Activated effector memory CD4-positive, alpha-beta T cell treated with anti-CD3 and anti-CD28 coated beads, Interleukin-2, amount 50 U/mL, for 16 hours (primary cell): Measurements from ENCODE around the gene KLK2.

Experiments
- DNase-seq: peaks from one replicate; pipeline ENCODE4 v3.0.0-alpha.2; 2020

KLK2 gene

DNA sequence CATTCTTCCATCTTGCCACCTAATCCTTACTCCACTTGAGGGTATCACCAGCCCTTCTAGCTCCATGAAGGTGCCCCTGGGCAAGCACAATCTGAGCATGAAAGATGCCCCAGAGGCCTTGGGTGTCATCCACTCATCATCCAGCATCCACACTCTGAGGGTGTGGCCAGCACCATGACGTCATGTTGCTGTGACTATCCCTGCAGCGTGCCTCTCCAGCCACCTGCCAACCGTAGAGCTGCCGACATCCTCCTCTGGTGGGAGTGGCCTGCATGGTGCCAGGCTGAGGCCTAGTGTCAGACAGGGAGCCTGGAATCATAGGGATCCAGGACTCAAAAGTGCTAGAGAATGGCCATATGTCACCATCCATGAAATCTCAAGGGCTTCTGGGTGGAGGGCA is 21.6 kb upstream of the KLK2 start:
- no peak for DNase-seq

- no peak for DNase-seq
Measured at GRCh38 chr19:50854636-50855410, 18.4 kb upstream of the KLK2 start, which contains the start of gene KLK3. Gene KLK3 (plus strand): TSS chr19:50854915. CDS start chr19:50854956, 41 bp downstream.

DNA sequence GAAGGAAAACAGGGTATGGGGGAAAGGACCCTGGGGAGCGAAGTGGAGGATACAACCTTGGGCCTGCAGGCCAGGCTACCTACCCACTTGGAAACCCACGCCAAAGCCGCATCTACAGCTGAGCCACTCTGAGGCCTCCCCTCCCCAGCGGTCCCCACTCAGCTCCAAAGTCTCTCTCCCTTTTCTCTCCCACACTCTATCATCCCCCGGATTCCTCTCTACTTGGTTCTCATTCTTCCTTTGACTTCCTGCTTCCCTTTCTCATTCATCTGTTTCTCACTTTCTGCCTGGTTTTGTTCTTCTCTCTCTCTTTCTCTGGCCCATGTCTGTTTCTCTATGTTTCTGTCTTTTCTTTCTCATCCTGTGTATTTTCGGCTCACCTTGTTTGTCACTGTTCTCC is 15.9 kb upstream of the KLK2 start:
- DNase-seq = no peak

- no peak for DNase-seq
Measured at GRCh38 chr19:50858886-50859285, 14.4 kb upstream of the KLK2 start.

DNA sequence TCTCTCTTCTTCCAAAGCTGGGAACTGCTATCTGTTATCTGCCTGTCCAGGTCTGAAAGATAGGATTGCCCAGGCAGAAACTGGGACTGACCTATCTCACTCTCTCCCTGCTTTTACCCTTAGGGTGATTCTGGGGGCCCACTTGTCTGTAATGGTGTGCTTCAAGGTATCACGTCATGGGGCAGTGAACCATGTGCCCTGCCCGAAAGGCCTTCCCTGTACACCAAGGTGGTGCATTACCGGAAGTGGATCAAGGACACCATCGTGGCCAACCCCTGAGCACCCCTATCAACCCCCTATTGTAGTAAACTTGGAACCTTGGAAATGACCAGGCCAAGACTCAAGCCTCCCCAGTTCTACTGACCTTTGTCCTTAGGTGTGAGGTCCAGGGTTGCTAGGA is 13.4 kb upstream of the KLK2 start:
- DNase-seq = no peak

GRCh38 chr19:50861010-50861409 is 12.2 kb upstream of the KLK2 start:
- DNase-seq = no peak

DNA sequence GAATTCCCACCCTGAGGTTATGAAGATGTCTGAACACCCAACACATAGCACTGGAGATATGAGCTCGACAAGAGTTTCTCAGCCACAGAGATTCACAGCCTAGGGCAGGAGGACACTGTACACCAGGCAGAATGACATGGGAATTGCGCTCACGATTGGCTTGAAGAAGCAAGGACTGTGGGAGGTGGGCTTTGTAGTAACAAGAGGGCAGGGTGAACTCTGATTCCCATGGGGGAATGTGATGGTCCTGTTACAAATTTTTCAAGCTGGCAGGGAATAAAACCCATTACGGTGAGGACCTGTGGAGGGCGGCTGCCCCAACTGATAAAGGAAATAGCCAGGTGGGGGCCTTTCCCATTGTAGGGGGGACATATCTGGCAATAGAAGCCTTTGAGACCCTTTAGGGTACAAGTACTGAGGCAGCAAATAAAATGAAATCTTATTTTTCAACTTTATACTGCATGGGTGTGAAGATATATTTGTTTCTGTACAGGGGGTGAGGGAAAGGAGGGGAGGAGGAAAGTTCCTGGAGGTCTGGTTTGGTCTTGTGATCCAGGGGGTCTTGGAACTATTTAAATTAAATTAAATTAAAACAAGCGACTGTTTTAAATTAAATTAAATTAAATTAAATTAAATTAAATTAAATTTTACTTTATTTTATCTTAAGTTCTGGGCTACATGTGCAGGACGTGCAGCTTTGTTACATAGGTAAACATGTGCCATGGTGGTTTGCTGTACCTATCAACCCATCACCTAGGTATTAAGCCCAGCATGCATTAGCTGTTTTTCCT is 11.5 kb upstream of the KLK2 start:
- DNase-seq = no peak

GRCh38 chr19:50869479-50869878 is 3.8 kb upstream of the KLK2 start:
- no peak for DNase-seq

GRCh38 chr19:50870417-50871089 is 2.7 kb upstream of the KLK2 start:
- no peak for DNase-seq

GRCh38 chr19:50874211-50874610 is 972 bp downstream of the KLK2 start:
- no peak for DNase-seq

DNA sequence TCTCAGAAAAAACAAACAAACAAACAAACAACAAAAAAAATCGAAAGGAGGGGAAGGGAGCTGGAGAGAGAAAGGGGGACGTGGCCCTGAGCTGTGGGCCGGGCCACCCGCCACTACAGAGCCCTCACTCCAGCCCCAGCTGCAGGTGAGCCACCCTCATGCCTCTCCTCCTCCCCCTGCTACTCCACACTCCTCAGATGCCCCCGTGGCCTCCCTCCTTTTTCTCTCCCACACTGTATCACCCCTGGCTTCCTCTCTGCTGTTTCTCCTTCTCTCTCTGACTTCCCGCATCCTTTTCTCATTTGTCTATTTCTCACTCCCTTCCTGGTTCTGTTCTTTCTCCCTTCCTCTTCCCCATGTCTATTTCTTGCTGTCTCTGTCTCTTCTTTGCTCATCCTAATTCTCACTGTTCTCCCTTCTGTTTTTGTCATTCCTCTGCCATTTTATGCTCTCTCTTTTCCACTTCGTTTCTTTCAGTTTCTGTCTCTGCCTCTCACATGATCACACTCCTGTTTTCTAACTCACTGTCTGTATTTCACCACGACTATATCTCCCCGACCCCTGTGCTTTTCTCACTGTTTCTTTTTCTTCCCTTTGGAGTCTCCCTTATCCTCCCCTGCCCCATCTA is 2.7 kb downstream of the KLK2 start:
- no peak for DNase-seq

GRCh38 chr19:50876456-50876855 is 3.2 kb downstream of the KLK2 start:
- DNase-seq = no peak

DNA sequence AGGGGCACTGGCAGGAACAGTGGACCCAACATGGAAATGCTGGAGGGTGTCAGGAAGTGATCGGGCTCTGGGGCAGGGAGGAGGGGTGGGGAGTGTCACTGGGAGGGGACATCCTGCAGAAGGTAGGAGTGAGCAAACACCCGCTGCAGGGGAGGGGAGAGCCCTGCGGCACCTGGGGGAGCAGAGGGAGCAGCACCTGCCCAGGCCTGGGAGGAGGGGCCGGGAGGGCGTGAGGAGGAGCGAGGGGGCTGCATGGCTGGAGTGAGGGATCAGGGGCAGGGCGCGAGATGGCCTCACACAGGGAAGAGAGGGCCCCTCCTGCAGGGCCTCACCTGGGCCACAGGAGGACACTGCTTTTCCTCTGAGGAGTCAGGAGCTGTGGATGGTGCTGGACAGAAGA is 4.1 kb downstream of the KLK2 start:
- DNase-seq = no peak

GRCh38 chr19:50878851-50879250 is 5.6 kb downstream of the KLK2 start:
- no peak for DNase-seq

DNA sequence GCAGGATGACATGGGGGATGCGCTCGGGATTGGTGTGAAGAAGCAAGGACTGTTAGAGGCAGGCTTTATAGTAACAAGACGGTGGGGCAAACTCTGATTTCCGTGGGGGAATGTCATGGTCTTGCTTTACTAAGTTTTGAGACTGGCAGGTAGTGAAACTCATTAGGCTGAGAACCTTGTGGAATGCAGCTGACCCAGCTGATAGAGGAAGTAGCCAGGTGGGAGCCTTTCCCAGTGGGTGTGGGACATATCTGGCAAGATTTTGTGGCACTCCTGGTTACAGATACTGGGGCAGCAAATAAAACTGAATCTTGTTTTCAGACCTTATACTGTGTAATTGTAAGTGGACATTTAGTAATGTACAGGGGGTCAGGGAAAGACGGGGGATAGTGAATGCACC is 7.0 kb downstream of the KLK2 start:
- no peak for DNase-seq

DNA sequence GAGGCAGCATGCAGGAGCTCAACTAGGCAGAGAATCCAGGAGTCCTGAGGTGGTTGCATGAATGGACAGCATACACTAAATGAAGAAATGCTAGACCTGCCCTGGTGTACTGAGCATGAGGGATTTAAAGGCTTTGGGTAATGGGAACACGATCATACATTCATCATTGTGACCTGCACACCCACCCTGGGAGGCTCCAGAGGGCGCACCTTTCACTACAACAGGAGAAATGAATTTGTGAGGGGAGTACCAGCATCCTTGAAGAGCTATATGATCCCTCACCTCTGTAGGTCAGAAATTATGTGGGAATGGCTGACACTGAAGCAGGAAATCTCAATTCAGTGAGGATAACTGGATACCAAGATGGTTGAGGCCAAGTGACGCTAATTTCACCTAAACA is 8.9 kb downstream of the KLK2 start:
- DNase-seq = no peak

DNA sequence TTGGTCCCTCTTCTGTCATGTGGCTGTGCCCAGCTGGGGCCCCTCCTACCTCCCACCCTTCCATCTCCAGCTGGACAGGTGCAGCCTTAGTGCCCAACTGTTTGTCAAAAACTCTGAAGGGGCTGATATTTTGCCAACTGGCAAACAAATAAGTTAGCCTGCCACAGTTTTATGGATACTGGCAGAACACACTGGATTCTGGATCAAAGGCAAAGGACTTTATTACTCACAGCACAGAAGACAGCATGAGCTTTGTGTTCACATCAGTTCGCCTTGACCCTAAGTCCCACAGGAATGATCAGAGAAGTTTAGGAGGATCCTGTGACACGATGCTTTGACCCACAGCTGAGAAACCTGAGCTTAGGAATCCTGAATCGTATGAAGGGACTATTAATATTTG is 16.4 kb downstream of the KLK2 start:
- DNase-seq = no peak

DNA sequence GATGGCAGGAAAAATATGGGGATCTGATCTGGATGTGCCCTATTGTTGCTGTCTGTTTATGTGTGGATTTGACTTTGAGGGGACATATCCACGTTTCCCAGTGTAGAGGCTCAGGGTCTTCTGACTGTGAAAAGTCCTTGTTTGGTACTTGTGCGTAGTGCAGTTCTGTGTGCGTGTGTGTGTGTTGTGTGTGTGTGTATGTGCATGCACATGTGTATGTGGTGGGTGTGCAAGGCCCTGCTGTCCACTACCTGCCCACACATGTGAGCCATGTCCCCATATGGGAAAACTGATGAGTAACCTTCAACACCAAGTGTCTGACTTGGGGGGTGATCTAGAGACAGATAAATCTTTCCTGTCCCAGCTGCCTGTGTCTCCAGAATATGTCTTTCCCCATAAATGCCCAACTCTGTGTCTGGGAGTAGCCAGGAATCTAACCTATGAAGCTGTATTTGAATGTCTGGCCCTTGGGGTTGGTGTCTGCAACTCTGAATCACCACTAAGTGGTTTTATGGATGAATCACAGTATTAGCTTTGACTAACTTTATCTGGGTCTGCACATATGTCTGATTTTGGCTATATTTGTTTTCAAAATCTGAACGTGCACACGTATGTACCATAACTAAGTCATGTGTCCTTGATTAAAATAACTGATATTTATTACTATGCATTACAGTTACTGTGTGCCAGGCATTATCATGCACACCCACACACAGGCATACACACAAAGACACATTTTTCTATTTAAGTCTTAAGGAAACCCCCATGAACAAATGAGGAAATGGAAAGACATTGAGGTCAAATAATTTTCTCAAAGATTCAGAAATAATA is 17.4 kb downstream of the KLK2 start:
- DNase-seq = no peak

DNA sequence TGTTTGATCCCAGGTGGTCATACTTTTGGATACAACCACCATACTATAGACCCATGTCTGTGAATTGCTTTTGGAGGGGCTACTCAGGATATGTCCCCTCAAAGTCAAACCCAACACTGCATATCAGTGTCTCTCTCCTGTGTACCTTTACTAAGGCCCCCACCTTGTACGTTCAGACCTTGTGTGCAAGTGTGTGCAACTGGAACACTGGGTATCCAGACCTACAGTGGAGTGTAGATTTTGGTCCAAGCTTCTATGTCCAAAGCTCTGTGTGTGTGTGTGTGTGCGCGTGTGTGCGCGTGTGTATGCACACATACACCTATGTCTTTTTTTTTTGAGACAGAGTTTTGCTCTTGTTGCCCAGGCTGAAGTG is 18.0 kb downstream of the KLK2 start:
- no peak for DNase-seq

GRCh38 chr19:50893047-50893736 is 20.0 kb downstream of the KLK2 start:
- no peak for DNase-seq

- DNase-seq = no peak
Measured at GRCh38 chr19:50894478-50895356, 21.5 kb downstream of the KLK2 start.
